Suprapubic skin (tissue), 4 donors: Measurements from ENCODE around the gene LLGL2. TPM values are rescaled to one million over a fixed set of nuclear protein-coding genes. Genes with fewer than 3 reads are reported as not detected.

Source experiments
- DNase-seq, 2 donors: peaks; one replicate each; pipeline ENCODE4 v3.0.0-alpha.2; 2019; ENCODE audit warnings: low spot score in 2 of 2
- H3K27ac ChIP-seq: fragments of 200-600 bp; sonication (generic); one replicate; pipeline ENCODE4 v1.5.1; 2019
- H3K27me3 ChIP-seq: fragments of 200-600 bp; sonication (generic); one replicate; pipeline ENCODE4 v1.5.1; 2019
- H3K36me3 ChIP-seq: fragments of 200-600 bp; sonication (generic); one replicate; pipeline ENCODE4 v1.5.1; 2019
- H3K4me1 ChIP-seq: fragments of 200-600 bp; sonication (generic); one replicate; pipeline ENCODE4 v1.5.1; 2019
- H3K4me3 ChIP-seq: fragments of 200-600 bp; sonication (generic); one replicate; pipeline ENCODE4 v1.5.1; 2019; ENCODE audit warnings: mild to moderate bottlenecking
- H3K9me3 ChIP-seq: fragments of 200-600 bp; sonication (generic); one replicate; pipeline ENCODE4 v1.5.1; 2019
- EP300 ChIP-seq: sonication (generic); formaldehyde crosslinking; IDR thresholded peaks from one replicate; pipeline ENCODE4 v1.6.1; 2017; ENCODE audit warnings: antibody characterized with exemption
- POLR2A ChIP-seq, 2 donors: fragments of 450-650 bp; IDR thresholded peaks; one replicate each; pipeline ENCODE4 v1.6.1; 2017; ENCODE audit warnings: antibody characterized with exemption in 2 of 2, mild to moderate bottlenecking in 2 of 2, moderate library complexity in 2 of 2
- POLR2AphosphoS5 ChIP-seq, 3 donors: sonication (generic); formaldehyde crosslinking; IDR thresholded peaks; one replicate each; pipeline ENCODE4 v1.6.1; 2017; ENCODE audit warnings: antibody characterized with exemption in 3 of 3
- WGBS: methylation state at CpG from one replicate; pipeline ENCODE4 v1.1.5; 2018; 5-methylcytosine and 5-hydroxymethylcytosine counted together
- total RNA-seq, 4 donors: library from RNA; depleted of rRNA; stranded (reverse); fragments of >200 nt; gene quantifications; one replicate each; pipeline ENCODE4 v1.1.0, GENCODE V29; 2016
- TF ChIP-seq, protein P1 (sequence below), 2 donors: fragments of 200-600 bp in 1 of 2; fragments of 450-650 bp in 1 of 2; sonication (generic) in 1 of 2; IDR thresholded peaks; one replicate each; pipeline ENCODE4 v1.5.1; 2016 to 2019; ENCODE audit warnings: antibody characterized with exemption in 2 of 2, mild to moderate bottlenecking in 1 of 2, moderate library complexity in 1 of 2

The LLGL2 gene
- total RNA-seq, 4 donors from 2014 or later: 75.3 to 114 (median 78.4) TPM

DNA sequence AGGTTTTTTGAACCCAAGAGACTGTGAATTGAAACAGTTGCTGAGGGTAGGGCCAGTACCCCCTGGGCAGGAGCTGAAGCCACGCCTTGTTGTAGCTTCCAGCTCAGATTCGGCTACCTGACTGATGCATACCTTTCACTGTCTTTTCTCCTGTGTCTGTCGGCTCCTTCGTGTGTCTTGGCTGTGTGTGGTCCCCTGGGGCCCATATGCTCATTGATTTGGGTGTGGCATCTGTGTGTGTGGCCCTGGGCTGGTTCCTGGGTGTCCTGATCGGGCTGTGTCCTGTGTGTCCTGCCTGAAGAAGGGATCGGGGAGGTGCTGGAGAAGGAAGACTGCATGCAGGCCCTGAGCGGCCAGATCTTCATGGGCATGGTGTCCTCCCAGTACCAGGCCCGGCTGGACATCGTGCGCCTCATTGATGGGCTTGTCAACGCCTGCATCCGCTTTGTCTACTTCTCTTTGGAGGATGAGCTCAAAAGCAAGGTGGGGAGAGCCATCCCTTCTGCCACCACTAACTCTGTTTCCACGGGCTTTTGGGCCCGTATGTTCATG, 31.1 kb upstream of the LLGL2 start:
- Histone ChIP-seq H3K27ac (no peak overlapping the region), H3K9me3 (no peaks in the 10 kb centered on the region), H3K27me3 (no peaks in the 10 kb centered on the region), H3K4me3 (no peak overlapping the region), H3K4me1 (no peaks in the 10 kb centered on the region), H3K36me3 (peaks cover 77% of the 10 kb centered on the region)
- no peak for DNase-seq
- WGBS: 82% methylated on average over 14 of the region's 14 CpGs
- TF ChIP-seq, protein P1, sequence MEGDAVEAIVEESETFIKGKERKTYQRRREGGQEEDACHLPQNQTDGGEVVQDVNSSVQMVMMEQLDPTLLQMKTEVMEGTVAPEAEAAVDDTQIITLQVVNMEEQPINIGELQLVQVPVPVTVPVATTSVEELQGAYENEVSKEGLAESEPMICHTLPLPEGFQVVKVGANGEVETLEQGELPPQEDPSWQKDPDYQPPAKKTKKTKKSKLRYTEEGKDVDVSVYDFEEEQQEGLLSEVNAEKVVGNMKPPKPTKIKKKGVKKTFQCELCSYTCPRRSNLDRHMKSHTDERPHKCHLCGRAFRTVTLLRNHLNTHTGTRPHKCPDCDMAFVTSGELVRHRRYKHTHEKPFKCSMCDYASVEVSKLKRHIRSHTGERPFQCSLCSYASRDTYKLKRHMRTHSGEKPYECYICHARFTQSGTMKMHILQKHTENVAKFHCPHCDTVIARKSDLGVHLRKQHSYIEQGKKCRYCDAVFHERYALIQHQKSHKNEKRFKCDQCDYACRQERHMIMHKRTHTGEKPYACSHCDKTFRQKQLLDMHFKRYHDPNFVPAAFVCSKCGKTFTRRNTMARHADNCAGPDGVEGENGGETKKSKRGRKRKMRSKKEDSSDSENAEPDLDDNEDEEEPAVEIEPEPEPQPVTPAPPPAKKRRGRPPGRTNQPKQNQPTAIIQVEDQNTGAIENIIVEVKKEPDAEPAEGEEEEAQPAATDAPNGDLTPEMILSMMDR (IDR thresholded peaks at IDR 0.05): no peak
- TF ChIP-seq EP300: no peak
- TF ChIP-seq POLR2AphosphoS5 (IDR thresholded peaks at IDR 0.05): no peak
- TF ChIP-seq POLR2A (IDR thresholded peaks at IDR 0.05): no peak

DNA sequence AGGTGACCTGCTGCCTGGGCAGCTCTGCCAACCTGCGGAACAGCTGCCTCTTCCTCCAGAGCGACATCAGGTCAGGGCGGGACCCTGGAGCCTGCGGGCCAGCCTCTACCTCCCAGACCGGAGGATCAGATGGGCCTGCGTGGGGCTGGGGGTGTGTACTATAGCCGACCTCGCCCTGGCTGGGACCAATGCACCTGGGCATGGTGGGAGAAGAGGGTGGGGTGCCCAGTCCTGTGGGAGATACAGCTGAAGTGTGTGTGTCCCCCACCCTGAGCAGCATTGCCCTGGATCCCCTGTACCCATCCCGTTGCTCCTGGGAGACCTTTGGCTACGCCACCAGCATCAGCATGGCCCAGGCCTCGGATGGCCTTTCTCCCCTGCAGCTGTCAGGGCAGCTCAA, 29.5 kb upstream of the LLGL2 start:
- no peak overlapping the region for H3K4me3 ChIP-seq
- TF ChIP-seq POLR2AphosphoS5 (IDR thresholded peaks at IDR 0.05) (no peak), EP300 (no peak), POLR2A (IDR thresholded peaks at IDR 0.05) (no peak)
- TF ChIP-seq, protein P1 (IDR thresholded peaks at IDR 0.05): no peak
- no peak overlapping the region for H3K27ac ChIP-seq
- peaks cover 88% of the 10 kb centered on the region for H3K36me3 ChIP-seq
- DNase-seq: no peak
- no peaks in the 10 kb centered on the region for H3K4me1 ChIP-seq
- WGBS: 93% methylated on average over 6 of the region's 11 CpGs
- H3K9me3 ChIP-seq: no peaks in the 10 kb centered on the region
- H3K27me3 ChIP-seq: no peaks in the 10 kb centered on the region

DNA sequence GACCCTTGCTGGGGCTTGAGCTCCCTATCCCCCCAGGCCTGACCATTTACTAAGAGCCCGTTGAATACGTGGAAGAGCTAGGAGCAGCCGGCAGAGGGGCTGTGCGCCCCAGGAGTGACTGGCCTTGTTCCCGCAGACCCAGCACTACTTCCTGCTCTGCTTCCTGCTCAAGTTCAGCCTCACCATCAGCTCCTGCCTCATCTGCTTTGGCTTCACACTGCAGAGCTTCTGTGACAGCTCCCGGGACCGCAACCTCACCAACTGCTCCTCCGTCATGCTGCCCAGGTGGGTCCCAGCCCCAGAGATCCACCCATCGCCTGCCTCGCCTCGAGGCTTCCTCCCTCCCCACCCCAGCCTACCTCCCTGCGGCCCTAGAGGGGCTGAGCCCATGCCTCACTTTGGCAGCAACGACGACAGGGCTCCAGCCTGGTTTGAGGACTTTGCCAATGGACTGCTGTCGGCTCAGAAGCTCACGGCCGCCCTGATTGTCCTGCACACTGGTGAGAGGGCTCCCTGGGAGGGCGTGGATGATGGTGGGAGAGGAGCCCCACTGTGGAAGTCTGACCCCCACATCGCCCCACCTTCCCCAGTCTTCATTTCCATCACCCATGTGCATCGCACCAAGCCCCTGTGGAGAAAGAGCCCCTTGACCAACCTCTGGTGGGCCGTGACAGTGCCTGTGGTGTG, 27.3 kb upstream of the LLGL2 start:
- DNase-seq: no peak
- TF ChIP-seq POLR2AphosphoS5 (IDR thresholded peaks at IDR 0.05): no peak
- TF ChIP-seq EP300: no peak
- TF ChIP-seq, protein P1 (IDR thresholded peaks at IDR 0.05): no peak
- no peak for TF ChIP-seq POLR2A (IDR thresholded peaks at IDR 0.05)
- H3K4me1 ChIP-seq: peaks cover 6% of the 10 kb centered on the region
- H3K27me3 ChIP-seq: no peaks in the 10 kb centered on the region
- H3K36me3 ChIP-seq: peaks cover 91% of the 10 kb centered on the region
- 82% methylated on average over 15 of the region's 21 CpGs for WGBS
- H3K4me3 ChIP-seq: no peak overlapping the region
- no peak overlapping the region for H3K27ac ChIP-seq
- no peaks in the 10 kb centered on the region for H3K9me3 ChIP-seq

DNA sequence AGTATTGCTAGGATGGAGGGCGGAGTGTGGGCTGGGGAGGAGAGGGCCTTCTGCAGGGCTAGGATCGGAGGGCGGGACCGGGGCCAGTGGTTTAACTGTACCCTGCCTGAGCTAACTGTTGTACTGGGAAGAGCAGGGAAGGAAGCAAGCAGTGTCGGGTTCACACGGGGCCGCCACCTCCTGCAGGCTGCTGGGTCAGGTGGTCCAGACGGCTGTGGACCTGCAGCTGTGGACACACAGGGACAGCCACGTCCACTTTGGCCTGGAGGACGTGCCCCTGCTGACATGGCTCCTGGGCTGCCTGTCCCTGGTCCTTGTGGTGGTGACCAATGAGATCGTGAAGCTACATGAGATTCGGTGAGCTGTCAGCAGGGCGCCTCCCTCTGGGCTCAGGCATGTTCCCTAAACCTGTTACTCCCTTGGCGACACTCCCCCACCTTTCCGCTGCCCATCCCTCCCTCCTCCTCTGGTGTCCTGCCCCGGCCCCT, 26.7 kb upstream of the LLGL2 start:
- peaks cover 91% of the 10 kb centered on the region for H3K36me3 ChIP-seq
- H3K4me3 ChIP-seq: no peak overlapping the region
- 57% methylated on average over 8 of the region's 16 CpGs for WGBS
- peaks cover 6% of the 10 kb centered on the region for H3K4me1 ChIP-seq
- no peaks in the 10 kb centered on the region for H3K27me3 ChIP-seq
- DNase-seq: no peak
- TF ChIP-seq POLR2A (IDR thresholded peaks at IDR 0.05) (no peak), POLR2AphosphoS5 (IDR thresholded peaks at IDR 0.05) (no peak), EP300 (no peak)
- TF ChIP-seq, protein P1 (IDR thresholded peaks at IDR 0.05): no peak
- no peaks in the 10 kb centered on the region for H3K9me3 ChIP-seq
- no peak overlapping the region for H3K27ac ChIP-seq

DNA sequence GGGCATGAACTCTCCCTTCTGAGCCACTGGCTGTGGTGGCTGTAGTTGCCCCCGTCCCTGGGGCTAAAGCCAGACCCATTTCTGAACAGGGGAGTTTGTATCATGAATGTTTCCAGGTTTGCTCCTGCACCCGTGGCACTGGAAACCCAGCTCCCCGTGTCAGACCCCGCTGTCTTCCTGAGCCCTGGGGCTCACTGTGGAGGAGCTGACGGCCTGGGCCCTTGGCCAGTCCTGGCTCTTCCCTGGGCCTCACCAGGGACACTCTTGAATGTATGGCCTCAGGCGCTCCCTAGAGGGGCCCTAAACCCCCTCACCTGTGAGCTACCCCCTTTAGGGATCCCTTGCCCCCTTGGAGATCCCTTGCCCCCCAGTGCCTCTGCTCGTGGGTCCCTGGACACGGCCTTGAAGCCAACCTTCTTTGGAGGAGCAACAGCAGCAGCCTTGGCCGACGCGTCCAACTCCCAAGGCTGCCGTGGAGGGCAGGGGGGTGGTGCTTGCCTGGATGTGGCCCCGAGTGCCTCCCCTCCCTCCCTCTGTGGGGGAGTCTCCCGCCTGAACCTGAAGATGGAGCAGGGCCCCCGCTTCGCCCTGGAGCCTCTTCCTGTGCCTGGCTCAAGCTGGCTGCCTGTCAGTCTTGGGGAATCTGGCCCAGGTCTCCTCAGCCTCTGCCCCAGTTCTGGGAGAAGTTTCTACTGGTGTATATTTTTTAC, 26.0 kb upstream of the LLGL2 start:
- H3K4me3 ChIP-seq: no peak overlapping the region
- peaks cover 92% of the 10 kb centered on the region for H3K36me3 ChIP-seq
- H3K4me1 ChIP-seq: peaks cover 6% of the 10 kb centered on the region
- 49% methylated on average over 6 of the region's 16 CpGs for WGBS
- H3K27ac ChIP-seq: no peak overlapping the region
- no peaks in the 10 kb centered on the region for H3K27me3 ChIP-seq
- TF ChIP-seq EP300 (no peak), POLR2A (IDR thresholded peaks at IDR 0.05) (no peak), POLR2AphosphoS5 (IDR thresholded peaks at IDR 0.05) (no peak)
- TF ChIP-seq, protein P1 (IDR thresholded peaks at IDR 0.05): no peak
- no peak for DNase-seq
- H3K9me3 ChIP-seq: no peaks in the 10 kb centered on the region
